Measurements from ENCODE around the gene EDN2. TPM values are rescaled to one million over a fixed set of nuclear protein-coding genes. Genes with fewer than 3 reads are reported as not detected.

EDN2 gene
- total and polyA plus RNA-seq, 9 donors: 0.20 to 24.8 (median 0.36) TPM; not detected in 4

DNA sequence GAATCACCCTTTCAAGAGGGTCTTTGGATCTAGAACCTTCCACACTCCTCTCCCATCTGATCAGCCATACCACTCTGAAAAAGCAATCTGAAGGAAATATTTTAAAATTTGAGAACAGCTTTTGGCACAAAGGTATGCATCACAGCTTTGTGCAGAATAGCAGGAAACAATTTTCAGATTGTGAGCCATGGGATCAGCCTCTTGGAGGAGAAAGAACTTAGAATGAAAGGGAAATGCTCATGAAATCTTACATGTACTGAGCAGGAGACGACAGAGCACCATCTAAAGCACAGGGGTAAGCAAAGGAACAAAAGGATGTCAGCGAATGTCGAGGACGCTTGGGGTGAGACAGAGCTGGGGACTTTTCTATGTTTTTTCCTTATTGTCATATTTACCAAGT, 54.4 kb downstream of the EDN2 start:
- intact Hi-C loops (cut with DNase I): no loop called here
- DNase-seq: no peak
- TF ChIP-seq POLR2A (IDR thresholded peaks at IDR 0.05) (no peak), CTCF (IDR thresholded peaks at IDR 0.05) (no peak)
- H3K36me3 ChIP-seq: no peaks in the 10 kb centered on the region
- no peak overlapping the region for H3K27ac ChIP-seq
- WGBS, 3 donors: 39 to 60% (median 58%) methylated on average over 4 of the region's 4 CpGs
- H3K4me3 ChIP-seq: no peak overlapping the region
- no peaks in the 10 kb centered on the region for H3K27me3 ChIP-seq
- H3K9me3 ChIP-seq: no peaks in the 10 kb centered on the region
- peaks cover 12% of the 10 kb centered on the region for H3K4me1 ChIP-seq (ENCODE audit: insufficient read depth)

GRCh38 chr1:41429641-41430035, 54.8 kb downstream of the EDN2 start:
- Histone ChIP-seq H3K4me3 (no peak overlapping the region), H3K9me3 (no peaks in the 10 kb centered on the region), H3K27ac (no peak overlapping the region), H3K36me3 (no peaks in the 10 kb centered on the region), H3K4me1 (ENCODE audit: insufficient read depth) (peaks cover 12% of the 10 kb centered on the region), H3K27me3 (no peaks in the 10 kb centered on the region)
- TF ChIP-seq EP300 (IDR thresholded peaks at IDR 0.05) (no peak), POLR2A (IDR thresholded peaks at IDR 0.05) (no peak), CTCF (IDR thresholded peaks at IDR 0.05) (no peak)
- DNase-seq: no peak
- intact Hi-C loops (cut with DNase I): no loop called here
- 68 to 82% (median 76%) methylated on average over 5 of the region's 5 CpGs for WGBS, 3 donors

Small RNA genes within 50 kb of the gene (small RNA-seq; reads per million reads assigned to genes)
- gene RNA5SP45: not detected

Other genes with a start within 250 kb of the EDN2 start
- gene SCMH1, start 242.4 kb downstream of the EDN2 start, total RNA-seq: 10 to 100 TPM; 33.4 to 80.2 (median 53.2) TPM
- gene SCMH1, start 242.4 kb downstream of the EDN2 start, polyA plus RNA-seq: 10 to 100 TPM; 32.8 to 44.8 TPM
- 10 to 100 TPM in 4 of 7 donors, 1 to 10 TPM in 3; 3.9 to 18.9 (median 10.3) TPM for gene FOXO6, start 123.2 kb downstream of the EDN2 start, total RNA-seq
- gene FOXO6, start 123.2 kb downstream of the EDN2 start, polyA plus RNA-seq: 1 to 10 TPM in 1 of 2 donors, under 1 TPM in 1; 0.90 to 1.4 TPM

Measured in ovary (tissue), 9 donors.